HUES48 (cell line): ENCODE measurements around the gene GBP5.
"Not testable (repeated sequence)": the region's sequence is repeated elsewhere in the genome, so short reads cannot be mapped to it uniquely, and the experiment has no call there.

Source experiments
- H3K27ac ChIP-seq: one replicate; pipeline ENCODE4 v1.7.0; 2013; ENCODE audit warnings: low read depth, low read length, inconsistent platforms
- H3K27me3 ChIP-seq: 2 replicates; pipeline ENCODE4 v1.6.1; 2013; ENCODE audit warnings: mild to moderate bottlenecking, low read length; ENCODE audit not compliant: control insufficient read depth, insufficient read depth
- H3K36me3 ChIP-seq: 2 replicates; pipeline ENCODE4 v1.6.1; 2013; ENCODE audit warnings: low read length; ENCODE audit not compliant: control insufficient read depth, insufficient read depth
- H3K4me1 ChIP-seq: 2 replicates; pipeline ENCODE4 v1.6.1; 2013; ENCODE audit warnings: mild to moderate bottlenecking, low read length; ENCODE audit not compliant: control insufficient read depth, insufficient read depth
- H3K4me3 ChIP-seq: 2 replicates; pipeline ENCODE4 v1.5.1; 2013; ENCODE audit warnings: mild to moderate bottlenecking, low read depth, low read length
- H3K9ac ChIP-seq: 2 replicates; pipeline ENCODE4 v1.6.1; 2013; ENCODE audit warnings: mild to moderate bottlenecking, low read depth, low read length, moderate library complexity
- H3K9me3 ChIP-seq: 2 replicates; pipeline ENCODE4 v1.6.1; 2013; ENCODE audit warnings: low read length; ENCODE audit not compliant: control insufficient read depth, insufficient read depth

GBP5 gene

DNA sequence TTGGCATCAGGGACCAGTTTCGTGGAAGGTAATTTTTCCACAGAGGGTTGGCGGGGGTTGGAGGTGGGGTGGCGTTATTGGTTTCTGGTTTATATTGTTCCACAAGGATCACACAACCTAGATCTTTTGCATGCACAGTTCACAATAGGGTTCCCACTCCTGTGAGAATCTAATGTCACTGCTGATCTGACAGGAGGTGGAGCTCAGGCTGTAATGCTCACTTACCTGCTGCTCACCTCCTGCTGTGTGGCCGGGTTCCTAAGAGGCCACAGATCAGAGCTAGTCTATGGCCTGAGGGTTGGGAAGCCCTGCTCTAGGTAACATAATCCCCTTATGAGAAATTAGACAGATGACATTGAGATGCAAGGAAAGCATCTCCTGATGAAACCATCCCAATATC, 12.6 kb downstream of the GBP5 start:
- Histone ChIP-seq H3K9ac (no peak overlapping the region), H3K4me1 (peaks cover 7% of the 10 kb centered on the region), H3K9me3 (no peaks in the 10 kb centered on the region), H3K4me3 (no peak overlapping the region), H3K27ac (no peak overlapping the region), H3K36me3 (no peaks in the 10 kb centered on the region), H3K27me3 (no peaks in the 10 kb centered on the region)

DNA sequence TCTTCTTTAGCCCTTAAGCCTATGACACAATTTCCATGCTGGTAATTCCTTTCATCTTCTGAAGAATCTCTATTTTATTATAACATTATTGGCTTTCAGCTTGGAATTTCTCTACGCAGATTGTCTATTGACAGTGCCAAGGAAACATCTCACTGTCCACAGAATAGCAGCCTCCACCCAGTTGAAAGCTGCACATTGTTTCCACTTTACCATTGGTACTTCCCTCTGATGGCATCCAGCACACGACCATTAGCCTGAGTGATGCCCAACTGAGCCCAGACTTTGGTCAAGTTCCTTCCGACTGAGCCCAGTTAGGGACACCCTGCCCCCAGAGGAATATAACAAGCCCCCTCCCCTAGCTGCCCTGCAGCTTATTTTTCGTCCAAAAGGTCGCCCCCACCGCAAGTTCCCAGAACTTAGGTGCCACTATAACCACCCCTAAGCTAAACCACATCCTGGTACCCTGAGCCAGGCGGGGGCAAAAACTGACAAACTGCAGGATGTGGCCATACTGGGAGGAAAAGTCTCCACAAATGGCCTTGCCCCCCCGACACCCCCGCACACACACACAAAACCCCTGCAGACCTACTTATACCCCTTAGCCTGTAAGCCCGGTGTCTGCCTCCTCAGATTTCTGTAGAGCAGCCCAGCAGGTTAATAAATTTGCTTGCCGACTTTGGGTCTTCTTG, 13.2 kb downstream of the GBP5 start:
- Histone ChIP-seq H3K27ac (no peak overlapping the region), H3K36me3 (no peaks in the 10 kb centered on the region), H3K27me3 (no peaks in the 10 kb centered on the region), H3K4me1 (peaks cover 7% of the 10 kb centered on the region), H3K4me3 (no peak overlapping the region), H3K9me3 (no peaks in the 10 kb centered on the region), H3K9ac (no peak overlapping the region)

DNA sequence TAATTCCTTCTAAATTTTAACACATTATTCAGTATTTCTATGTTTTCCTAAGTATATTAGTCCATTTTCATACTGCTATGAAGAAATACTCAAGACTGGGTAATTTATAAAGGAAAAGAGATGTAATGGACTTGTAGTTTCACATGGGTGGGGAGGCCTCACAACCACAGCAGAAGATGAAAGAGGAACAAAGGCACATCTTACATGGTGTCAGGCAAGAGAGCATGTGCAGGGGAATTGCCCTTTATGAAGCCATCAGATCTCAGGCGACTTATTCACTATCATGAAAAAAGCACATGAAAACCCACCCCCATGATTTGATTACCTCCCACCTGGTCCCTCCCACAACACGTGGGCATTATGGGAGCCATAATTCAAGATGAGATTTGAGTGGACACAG, 15.6 kb downstream of the GBP5 start:
- peaks cover 3% of the 10 kb centered on the region for H3K4me1 ChIP-seq
- no peaks in the 10 kb centered on the region for H3K9me3 ChIP-seq
- H3K9ac ChIP-seq: no peak overlapping the region
- no peak overlapping the region for H3K4me3 ChIP-seq
- no peaks in the 10 kb centered on the region for H3K27me3 ChIP-seq
- no peak overlapping the region for H3K27ac ChIP-seq
- no peaks in the 10 kb centered on the region for H3K36me3 ChIP-seq

DNA sequence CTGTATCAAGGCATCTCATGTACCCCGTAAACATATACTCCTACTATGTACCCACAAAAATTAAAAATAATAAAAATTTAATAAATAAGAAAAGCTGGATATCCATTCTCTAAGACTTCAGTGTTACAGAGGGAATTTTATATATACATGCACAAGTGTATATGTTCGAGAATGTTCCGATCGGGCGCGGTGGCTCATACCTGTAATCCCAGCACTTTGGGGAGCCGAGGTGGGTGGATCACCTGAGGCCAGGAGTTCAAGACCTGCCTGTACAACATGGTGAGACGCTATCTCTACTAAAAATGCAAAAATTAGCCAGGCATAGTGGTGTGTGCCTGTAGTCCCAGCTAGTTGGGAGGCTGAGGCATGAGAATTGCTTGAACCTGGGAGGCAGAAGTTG, 17.1 kb downstream of the GBP5 start:
- H3K4me3 ChIP-seq, H3K27me3 ChIP-seq, H3K4me1 ChIP-seq, H3K36me3 ChIP-seq, H3K9me3 ChIP-seq, H3K27ac ChIP-seq, H3K9ac ChIP-seq: not testable (repeated sequence)

DNA sequence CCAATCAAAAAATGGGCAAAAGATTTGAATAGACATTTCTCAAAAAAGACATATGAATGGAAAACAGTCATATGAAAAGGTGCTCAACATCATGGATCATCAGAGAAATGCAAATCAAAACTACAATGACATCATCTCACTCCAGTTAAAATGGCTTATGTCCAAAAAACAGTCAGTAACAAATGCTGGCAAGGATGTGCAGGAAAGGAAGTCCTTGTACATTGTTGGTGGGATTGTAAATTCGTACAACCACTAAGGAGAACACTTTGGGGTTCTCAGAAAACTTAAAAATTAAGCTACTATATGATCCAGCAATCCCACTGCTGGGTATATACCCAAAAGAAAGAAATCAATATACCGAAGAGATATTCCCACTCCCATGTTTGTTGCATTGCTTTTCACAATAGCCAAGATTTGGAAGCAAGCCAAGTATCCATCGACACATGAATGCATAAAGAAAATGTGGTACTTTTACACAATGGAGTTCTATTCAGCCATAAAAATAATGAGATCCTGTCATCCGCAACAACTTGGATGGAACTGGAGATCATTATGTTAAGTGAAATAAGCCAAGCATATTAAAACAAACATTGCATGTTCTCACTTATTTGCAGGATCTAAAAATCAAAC, 17.9 kb downstream of the GBP5 start:
- H3K4me3 ChIP-seq: no peak overlapping the region
- no peak overlapping the region for H3K27ac ChIP-seq
- H3K9ac ChIP-seq: no peak overlapping the region
- no peaks in the 10 kb centered on the region for H3K4me1 ChIP-seq
- H3K9me3 ChIP-seq: no peaks in the 10 kb centered on the region
- no peaks in the 10 kb centered on the region for H3K27me3 ChIP-seq
- no peaks in the 10 kb centered on the region for H3K36me3 ChIP-seq

DNA sequence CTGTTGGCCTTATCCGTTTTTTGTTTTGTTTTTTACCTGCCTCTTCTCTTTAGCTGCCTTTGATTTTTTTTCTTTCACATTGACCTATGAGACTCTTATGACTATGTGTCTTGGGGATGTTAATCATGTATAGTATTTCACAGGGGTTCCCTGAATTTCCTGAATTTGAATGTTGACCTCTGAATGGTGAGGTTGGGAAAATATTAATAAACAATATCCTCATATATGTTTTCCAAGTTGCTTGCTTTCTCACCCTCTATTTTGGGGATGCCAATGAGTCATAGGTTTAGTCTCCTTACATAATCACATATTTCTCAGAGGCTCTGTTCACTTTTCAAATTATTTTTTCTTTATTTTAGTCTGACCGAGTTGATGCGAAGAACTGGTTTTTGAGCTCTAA, 29.6 kb downstream of the GBP5 start:
- H3K27ac ChIP-seq: no peak overlapping the region
- no peaks in the 10 kb centered on the region for H3K27me3 ChIP-seq
- H3K9me3 ChIP-seq: no peaks in the 10 kb centered on the region
- no peaks in the 10 kb centered on the region for H3K36me3 ChIP-seq
- H3K4me1 ChIP-seq: peaks cover 16% of the 10 kb centered on the region
- no peak overlapping the region for H3K9ac ChIP-seq
- no peak overlapping the region for H3K4me3 ChIP-seq
